Putamen (tissue), 1 donor: ENCODE measurements around the gene MVB12A.

Source experiments
- DNase-seq: peaks from one replicate; pipeline ENCODE4 v3.0.0-alpha.2; 2016; ENCODE audit warnings: low spot score

Gene MVB12A

DNA sequence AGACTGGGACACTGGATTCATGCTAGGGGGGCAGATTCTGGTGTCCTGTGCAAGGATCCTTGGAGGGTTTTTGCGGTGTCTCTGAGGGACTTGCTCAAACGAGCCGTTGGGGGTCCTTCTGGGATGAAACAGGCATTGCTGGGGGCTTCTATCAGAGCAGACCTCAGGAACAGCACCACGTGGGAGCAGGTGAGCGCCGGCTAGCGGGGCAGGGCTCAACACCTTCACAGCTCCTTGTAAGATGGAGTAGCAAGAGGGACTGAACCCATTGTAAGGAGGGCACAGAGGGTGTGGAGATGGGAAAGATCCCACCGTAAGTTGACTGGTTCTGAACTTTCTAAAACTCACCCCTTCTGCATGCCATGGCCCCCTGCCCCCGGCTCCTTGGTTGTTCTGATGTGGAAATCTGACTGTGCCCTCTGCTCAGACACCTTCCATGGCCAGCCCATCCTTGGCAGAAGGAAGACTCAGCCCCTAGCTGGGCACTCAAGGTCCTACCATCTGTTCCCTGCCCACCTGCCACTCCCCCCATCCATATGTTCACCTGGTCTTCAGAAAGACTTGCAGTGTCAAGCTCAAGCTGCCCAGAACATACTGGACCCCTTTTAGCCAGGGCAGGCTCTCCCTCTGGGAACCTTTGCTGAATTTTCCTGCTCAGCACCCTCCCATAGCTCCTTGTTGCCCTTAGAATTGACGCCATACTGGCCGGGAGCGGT, 51.7 kb downstream of the MVB12A start:
- DNase-seq, result no peak

DNA sequence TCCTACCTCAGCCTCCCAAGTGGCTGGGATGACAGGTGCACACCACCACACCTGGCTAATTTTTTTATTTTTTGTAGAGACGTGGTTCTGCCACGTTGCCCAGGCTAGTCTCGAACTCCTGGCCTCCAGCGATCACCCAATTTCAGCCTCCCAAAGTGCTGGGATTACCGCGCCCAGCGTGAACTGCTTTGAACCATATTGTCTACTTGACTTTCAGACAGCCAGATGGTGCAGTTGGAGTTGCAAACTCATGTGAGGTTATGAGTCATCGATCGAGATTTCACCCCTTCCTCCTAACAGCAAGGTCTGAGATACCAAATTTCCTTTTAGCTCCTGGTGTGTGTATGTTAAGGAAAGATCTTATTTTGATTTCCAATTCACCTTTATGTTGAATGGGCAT, 53.2 kb downstream of the MVB12A start:
- no peak for DNase-seq
